Measurements from ENCODE around the gene VWA3B.

VWA3B gene

GRCh38 chr2:98347298-98348065, 260.5 kb downstream of the VWA3B start:
- DNase-seq: no peak

GRCh38 chr2:98348066-98348561, 261.1 kb downstream of the VWA3B start:
- no peak for DNase-seq

- no peak for DNase-seq
These were observed 263.4 kb downstream of the VWA3B start for GRCh38 chr2:98350411-98350810.

GRCh38 chr2:98355881-98356280, 268.9 kb downstream of the VWA3B start:
- no peak for DNase-seq

GRCh38 chr2:98356729-98357128, 269.8 kb downstream of the VWA3B start:
- no peak for DNase-seq

GRCh38 chr2:98357849-98358248, 270.9 kb downstream of the VWA3B start:
- DNase-seq: no peak

- DNase-seq: no peak
These were observed 273.0 kb downstream of the VWA3B start for GRCh38 chr2:98359986-98360385.
